Measurements from ENCODE around the gene COL2A1.

COL2A1 gene

DNA sequence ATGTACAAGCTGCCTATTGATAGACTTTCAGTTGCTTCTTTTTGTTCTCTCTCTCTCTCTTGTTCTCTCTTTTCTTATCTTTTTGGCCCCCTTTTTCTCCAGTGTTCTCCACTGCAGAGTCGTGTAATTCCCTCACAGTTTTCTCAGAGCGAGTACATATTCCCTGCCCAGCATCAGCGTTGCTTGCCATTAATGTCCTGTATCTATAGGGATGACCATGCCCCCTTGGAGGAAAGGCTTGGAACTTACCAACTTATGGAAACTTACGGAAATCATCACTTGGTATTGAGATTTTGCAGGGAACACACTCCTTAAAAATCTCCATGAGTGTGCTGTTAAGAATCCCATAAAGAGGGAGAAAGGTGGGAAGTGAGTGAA is 14.3 kb upstream of the COL2A1 start:
- Histone ChIP-seq H3K4me1 (ENCODE audit: insufficient read depth, low read length) (peaks cover 17% of the 10 kb centered on the region; the same call in 1 of the 2 replicates), H3K27ac (ENCODE audit: low read length) (no peak overlapping the region), H3K9ac (ENCODE audit: low read depth, low read length) (no peak overlapping the region), H3K36me3 (ENCODE audit: insufficient read depth, low read depth, low read length) (no peaks in the 10 kb centered on the region), H3K9me3 (ENCODE audit: insufficient read depth, low read depth, low read length) (no peaks in the 10 kb centered on the region), H3K27me3 (ENCODE audit: insufficient read depth, low read length) (peaks cover 100% of the 10 kb centered on the region), H3K4me3 (ENCODE audit: low read length) (no peak overlapping the region)

DNA sequence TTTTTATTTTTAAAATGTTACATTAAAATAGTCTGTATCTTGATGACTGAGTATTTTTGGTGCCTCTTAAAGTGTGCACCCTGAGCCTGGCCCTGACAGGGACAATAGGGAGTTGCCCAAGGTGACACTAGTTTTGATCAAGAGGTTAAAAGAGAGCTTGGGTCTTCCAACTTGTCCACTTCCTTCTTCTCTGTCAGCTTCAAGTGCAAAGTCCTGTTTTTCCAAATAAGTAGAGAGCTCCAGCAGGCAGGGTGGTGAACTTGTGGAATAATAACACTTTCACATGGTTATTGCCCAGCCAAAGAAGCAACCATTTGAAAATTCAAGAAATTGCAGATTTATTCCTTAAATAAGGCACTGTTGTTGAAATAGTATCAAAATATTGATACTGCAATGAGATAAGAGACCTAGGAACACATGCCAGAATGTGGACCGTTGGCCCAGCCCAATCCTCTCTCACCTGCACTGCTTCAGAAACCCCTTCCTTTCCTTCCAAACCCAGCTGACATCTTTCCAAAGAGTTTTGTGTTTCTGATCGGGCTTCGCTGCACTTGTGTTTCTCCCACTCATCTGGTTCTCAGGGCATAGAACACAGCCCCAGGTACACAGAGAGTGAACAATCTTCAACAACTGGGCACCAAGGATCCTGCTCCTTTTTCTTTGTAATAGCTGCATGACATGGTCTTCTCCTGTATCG is 13.8 kb upstream of the COL2A1 start:
- Histone ChIP-seq H3K36me3 (ENCODE audit: insufficient read depth, low read depth, low read length) (no peaks in the 10 kb centered on the region), H3K4me3 (ENCODE audit: low read length) (no peak overlapping the region), H3K4me1 (ENCODE audit: insufficient read depth, low read length) (peaks cover 14% of the 10 kb centered on the region; the same call in 1 of the 2 replicates), H3K27ac (ENCODE audit: low read length) (no peak overlapping the region), H3K27me3 (ENCODE audit: insufficient read depth, low read length) (peaks cover 100% of the 10 kb centered on the region), H3K9me3 (ENCODE audit: insufficient read depth, low read depth, low read length) (no peaks in the 10 kb centered on the region), H3K9ac (ENCODE audit: low read depth, low read length) (no peak overlapping the region)

DNA sequence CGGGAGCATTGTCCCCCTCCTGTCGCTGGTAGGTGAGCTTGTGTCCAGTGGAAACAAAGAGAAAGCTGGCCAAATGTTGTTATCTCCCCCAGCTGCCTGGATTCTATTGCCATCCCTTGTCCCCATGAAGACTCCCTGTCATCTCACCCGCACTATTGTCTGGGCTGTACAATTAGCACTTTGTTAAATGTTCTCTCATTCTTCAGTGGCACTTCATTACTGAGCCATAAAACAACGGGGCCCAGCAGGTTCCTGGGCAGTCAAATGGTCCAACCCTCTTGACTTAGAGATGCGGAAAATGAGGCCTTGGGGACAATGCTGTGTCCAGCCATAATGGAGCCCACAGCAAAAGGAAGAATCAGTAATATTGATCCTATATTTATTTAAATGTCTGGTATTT is 13.2 kb upstream of the COL2A1 start:
- no peak overlapping the region for H3K27ac ChIP-seq (ENCODE audit: low read length)
- H3K4me3 ChIP-seq (ENCODE audit: low read length): no peak overlapping the region
- H3K27me3 ChIP-seq (ENCODE audit: insufficient read depth, low read length): peaks cover 100% of the 10 kb centered on the region
- peaks cover 8% of the 10 kb centered on the region; the same call in 1 of the 2 replicates for H3K4me1 ChIP-seq (ENCODE audit: insufficient read depth, low read length)
- no peaks in the 10 kb centered on the region for H3K9me3 ChIP-seq (ENCODE audit: insufficient read depth, low read depth, low read length)
- no peak overlapping the region for H3K9ac ChIP-seq (ENCODE audit: low read depth, low read length)
- H3K36me3 ChIP-seq (ENCODE audit: insufficient read depth, low read depth, low read length): no peaks in the 10 kb centered on the region

DNA sequence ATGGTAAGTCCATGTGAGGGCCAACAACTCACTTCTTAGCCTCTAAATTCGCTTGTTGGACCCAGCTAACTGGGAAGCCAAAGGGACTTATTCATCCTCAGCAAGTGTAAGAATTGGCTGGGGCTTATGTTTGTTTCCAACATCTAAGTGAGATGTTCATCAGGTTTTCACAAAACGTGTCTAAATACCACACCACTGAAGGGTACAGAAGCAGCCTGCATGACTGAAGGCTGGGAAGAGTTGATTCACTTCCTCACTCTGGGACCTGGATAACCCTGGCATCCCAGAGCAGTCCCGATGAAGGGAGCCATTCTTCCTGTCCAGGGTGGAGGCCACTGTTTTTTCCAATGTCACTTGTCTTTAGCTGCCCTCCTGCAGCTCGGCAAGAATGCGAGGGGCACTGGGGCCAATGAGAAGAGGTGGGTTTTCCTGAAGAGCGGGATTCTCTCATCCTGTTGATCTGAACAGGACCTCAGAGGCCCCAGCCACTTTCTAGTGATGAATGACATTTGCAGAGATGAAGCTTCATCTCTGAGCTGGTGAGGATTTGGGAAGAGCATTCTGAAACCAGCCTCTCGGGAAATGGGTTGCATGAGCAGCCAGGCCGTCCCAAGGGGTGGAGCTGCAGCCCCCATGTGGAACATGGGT is 12.2 kb upstream of the COL2A1 start:
- Histone ChIP-seq H3K36me3 (ENCODE audit: insufficient read depth, low read depth, low read length) (no peaks in the 10 kb centered on the region), H3K27ac (ENCODE audit: low read length) (no peak overlapping the region), H3K9ac (ENCODE audit: low read depth, low read length) (no peak overlapping the region), H3K9me3 (ENCODE audit: insufficient read depth, low read depth, low read length) (no peaks in the 10 kb centered on the region), H3K27me3 (ENCODE audit: insufficient read depth, low read length) (peaks cover 100% of the 10 kb centered on the region), H3K4me3 (ENCODE audit: low read length) (no peak overlapping the region), H3K4me1 (ENCODE audit: insufficient read depth, low read length) (0 out of 2 replicates have a peak, but pooled peaks cover 3% of the 10 kb centered on the region)

DNA sequence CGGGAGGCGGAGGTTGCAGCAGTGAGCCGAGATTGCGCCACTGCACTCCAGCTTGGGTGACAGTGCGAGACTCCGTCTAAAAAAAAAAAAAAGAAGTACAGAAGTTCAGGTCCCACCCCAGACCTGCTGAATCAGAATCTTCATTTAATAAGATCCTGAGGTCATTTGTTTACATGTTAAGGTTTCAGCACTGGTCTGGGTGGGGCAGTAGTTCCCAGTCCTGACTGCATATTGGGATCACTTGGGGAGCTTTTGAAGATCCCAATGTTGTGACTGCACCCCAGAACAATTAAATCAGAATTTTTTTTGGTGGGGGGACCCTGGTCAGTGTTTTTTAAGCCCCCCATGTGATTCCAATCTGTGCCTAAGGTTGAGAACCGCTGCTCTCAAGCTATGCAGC is 11.7 kb upstream of the COL2A1 start:
- no peak overlapping the region for H3K4me3 ChIP-seq (ENCODE audit: low read length)
- no peak overlapping the region for H3K27ac ChIP-seq (ENCODE audit: low read length)
- no peaks in the 10 kb centered on the region for H3K36me3 ChIP-seq (ENCODE audit: insufficient read depth, low read depth, low read length)
- peaks cover 100% of the 10 kb centered on the region for H3K27me3 ChIP-seq (ENCODE audit: insufficient read depth, low read length)
- no peaks in the 10 kb centered on the region for H3K4me1 ChIP-seq (ENCODE audit: insufficient read depth, low read length)
- H3K9ac ChIP-seq (ENCODE audit: low read depth, low read length): no peak overlapping the region
- no peaks in the 10 kb centered on the region for H3K9me3 ChIP-seq (ENCODE audit: insufficient read depth, low read depth, low read length)

DNA sequence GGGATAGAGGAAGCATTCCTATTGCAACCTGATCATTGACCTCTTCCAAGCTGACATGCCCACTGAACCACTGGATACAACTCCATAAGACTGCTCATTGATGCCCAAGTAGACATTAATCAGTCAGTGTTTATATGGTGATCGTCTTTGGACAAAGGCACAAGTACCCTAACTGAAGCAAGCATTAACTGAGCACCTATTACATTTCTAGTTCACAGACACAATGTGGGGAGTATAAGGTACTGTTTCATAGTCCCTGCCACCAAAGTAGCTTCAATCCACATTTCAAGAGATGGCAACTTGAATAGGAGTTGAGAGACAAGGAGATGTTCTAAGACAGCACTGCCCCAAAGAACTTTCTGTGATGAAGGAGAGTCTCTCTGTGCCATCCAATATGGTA is 10.9 kb upstream of the COL2A1 start:
- Histone ChIP-seq H3K36me3 (ENCODE audit: insufficient read depth, low read depth, low read length) (no peaks in the 10 kb centered on the region), H3K4me3 (ENCODE audit: low read length) (no peak overlapping the region), H3K9ac (ENCODE audit: low read depth, low read length) (no peak overlapping the region), H3K9me3 (ENCODE audit: insufficient read depth, low read depth, low read length) (no peaks in the 10 kb centered on the region), H3K4me1 (ENCODE audit: insufficient read depth, low read length) (no peaks in the 10 kb centered on the region), H3K27me3 (ENCODE audit: insufficient read depth, low read length) (peaks cover 100% of the 10 kb centered on the region), H3K27ac (ENCODE audit: low read length) (no peak overlapping the region)

DNA sequence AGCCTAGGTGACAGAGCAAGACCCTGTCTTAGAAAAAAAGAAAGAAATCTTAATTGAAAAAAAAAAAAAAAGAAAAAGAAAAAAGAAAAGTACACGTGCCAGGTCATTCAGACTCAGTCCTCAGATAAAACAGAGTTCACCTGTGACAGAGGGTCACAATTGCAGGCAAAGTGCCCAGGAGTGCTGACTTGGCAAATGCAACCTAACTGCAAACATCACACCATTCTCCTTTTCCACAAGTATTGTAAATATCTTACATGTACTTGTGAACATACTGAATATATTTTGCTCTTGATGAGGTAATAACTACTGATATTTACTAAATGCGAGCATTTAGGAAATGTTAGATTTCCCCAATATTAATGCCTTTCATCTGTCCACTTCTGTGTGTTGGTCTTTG is 9.0 kb upstream of the COL2A1 start:
- H3K27ac ChIP-seq (ENCODE audit: low read length): no peak overlapping the region
- H3K27me3 ChIP-seq (ENCODE audit: insufficient read depth, low read length): peaks cover 100% of the 10 kb centered on the region
- H3K9me3 ChIP-seq (ENCODE audit: insufficient read depth, low read depth, low read length): no peaks in the 10 kb centered on the region
- no peak overlapping the region for H3K4me3 ChIP-seq (ENCODE audit: low read length)
- H3K4me1 ChIP-seq (ENCODE audit: insufficient read depth, low read length): no peaks in the 10 kb centered on the region
- no peak overlapping the region for H3K9ac ChIP-seq (ENCODE audit: low read depth, low read length)
- no peaks in the 10 kb centered on the region for H3K36me3 ChIP-seq (ENCODE audit: insufficient read depth, low read depth, low read length)

DNA sequence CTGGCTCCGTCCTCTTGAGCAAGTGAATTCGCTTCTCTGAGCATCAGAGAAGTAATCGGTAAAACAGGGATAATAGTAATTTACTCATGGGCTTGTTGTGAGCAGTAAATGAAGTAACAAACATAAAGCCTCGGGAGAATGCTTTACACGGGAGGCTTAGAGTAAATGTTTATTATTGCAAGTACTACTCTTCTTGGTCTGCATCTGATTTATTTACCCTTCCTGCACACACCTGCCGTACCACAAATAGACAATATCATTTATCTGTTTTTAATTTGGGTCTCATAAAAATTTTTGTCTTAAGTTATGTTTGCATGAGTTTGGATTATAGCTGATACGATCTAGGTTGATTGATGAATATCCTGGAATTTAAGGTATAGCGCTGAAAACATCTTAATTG is 7.8 kb upstream of the COL2A1 start:
- Histone ChIP-seq H3K36me3 (ENCODE audit: insufficient read depth, low read depth, low read length) (no peaks in the 10 kb centered on the region), H3K27ac (ENCODE audit: low read length) (no peak overlapping the region), H3K9ac (ENCODE audit: low read depth, low read length) (no peak overlapping the region), H3K9me3 (ENCODE audit: insufficient read depth, low read depth, low read length) (no peaks in the 10 kb centered on the region), H3K27me3 (ENCODE audit: insufficient read depth, low read length) (peaks cover 100% of the 10 kb centered on the region), H3K4me1 (ENCODE audit: insufficient read depth, low read length) (no peaks in the 10 kb centered on the region), H3K4me3 (ENCODE audit: low read length) (no peak overlapping the region)

DNA sequence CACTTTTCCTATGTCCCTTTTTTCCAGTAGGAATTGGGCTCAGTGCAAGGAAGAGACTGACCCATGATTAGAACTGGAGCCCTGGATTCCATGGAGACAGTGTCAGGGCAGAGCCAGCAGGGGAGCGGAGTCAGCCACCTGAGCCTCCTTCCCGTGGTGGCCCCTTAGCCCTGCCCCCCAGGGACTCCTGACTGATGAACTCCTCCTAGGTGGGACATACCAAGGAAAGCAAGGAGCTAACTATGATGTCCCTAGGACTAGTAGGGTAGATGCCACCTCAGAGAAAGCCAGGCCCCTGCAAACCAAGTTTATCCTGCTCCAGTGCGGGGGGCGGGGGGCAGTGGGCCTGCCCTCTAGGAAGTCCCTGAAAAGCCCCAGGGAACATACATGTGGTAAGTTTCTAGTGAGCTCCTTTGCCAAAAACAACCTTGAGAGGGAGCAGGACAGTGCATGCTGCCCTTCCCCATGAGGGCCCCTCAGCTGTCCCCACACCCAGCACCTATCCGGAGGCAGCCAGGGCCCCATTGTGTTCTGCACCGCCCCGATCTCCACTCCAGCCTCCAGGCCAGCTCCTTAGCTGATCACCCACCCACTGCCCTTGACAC is 6.2 kb upstream of the COL2A1 start:
- H3K36me3 ChIP-seq (ENCODE audit: insufficient read depth, low read depth, low read length): no peaks in the 10 kb centered on the region
- no peaks in the 10 kb centered on the region for H3K9me3 ChIP-seq (ENCODE audit: insufficient read depth, low read depth, low read length)
- no peak overlapping the region for H3K9ac ChIP-seq (ENCODE audit: low read depth, low read length)
- peaks cover 4% of the 10 kb centered on the region; the same call in 1 of the 2 replicates for H3K4me1 ChIP-seq (ENCODE audit: insufficient read depth, low read length)
- no peak overlapping the region for H3K27ac ChIP-seq (ENCODE audit: low read length)
- H3K4me3 ChIP-seq (ENCODE audit: low read length): no peak overlapping the region
- peaks cover 100% of the 10 kb centered on the region for H3K27me3 ChIP-seq (ENCODE audit: insufficient read depth, low read length)

DNA sequence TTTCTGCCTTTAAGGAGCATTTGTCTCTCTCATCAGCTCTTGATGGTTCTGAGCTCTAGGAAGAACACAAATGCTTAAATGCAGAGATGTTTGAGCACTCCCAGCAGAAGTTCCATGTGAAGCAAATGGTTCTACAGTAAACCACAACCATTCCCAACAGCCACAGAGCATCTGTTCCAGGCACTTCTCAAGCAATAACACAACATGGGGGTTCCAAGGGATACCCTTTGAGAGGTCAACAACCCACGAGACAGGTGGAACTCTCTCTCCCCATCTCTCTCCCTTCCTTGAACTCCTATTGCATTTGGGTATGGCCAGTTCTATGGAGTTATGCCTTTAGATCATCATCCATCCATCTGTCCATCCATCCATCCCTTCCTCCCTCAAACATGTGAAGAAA is 5.2 kb upstream of the COL2A1 start:
- Histone ChIP-seq H3K4me1 (ENCODE audit: insufficient read depth, low read length) (peaks cover 11% of the 10 kb centered on the region; the same call in 1 of the 2 replicates), H3K4me3 (ENCODE audit: low read length) (no peak overlapping the region), H3K27ac (ENCODE audit: low read length) (no peak overlapping the region), H3K27me3 (ENCODE audit: insufficient read depth, low read length) (peaks cover 100% of the 10 kb centered on the region), H3K36me3 (ENCODE audit: insufficient read depth, low read depth, low read length) (no peaks in the 10 kb centered on the region), H3K9me3 (ENCODE audit: insufficient read depth, low read depth, low read length) (no peaks in the 10 kb centered on the region), H3K9ac (ENCODE audit: low read depth, low read length) (no peak overlapping the region)

DNA sequence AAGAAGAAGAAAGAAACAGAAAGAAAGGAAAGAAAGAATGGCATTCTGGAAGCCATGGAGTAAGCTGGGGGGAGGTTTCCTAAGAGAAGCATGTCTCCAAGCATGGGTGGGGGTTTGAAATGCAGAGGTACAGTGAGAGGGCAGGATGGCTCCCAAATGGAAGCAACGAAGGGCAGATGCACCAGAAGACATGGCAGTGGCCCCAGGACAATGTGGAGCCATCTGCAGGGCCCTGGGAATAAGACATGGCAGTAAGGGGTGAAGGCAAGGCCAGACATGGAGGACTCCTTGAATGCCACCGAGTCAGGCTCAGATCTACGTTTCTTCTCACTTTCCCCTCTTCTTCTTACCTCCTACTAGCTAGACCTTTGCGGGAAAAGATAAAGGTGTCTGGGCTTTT is 4.7 kb upstream of the COL2A1 start:
- H3K27ac ChIP-seq (ENCODE audit: low read length): no peak overlapping the region
- H3K4me3 ChIP-seq (ENCODE audit: low read length): no peak overlapping the region
- peaks cover 100% of the 10 kb centered on the region for H3K27me3 ChIP-seq (ENCODE audit: insufficient read depth, low read length)
- no peaks in the 10 kb centered on the region for H3K9me3 ChIP-seq (ENCODE audit: insufficient read depth, low read depth, low read length)
- H3K36me3 ChIP-seq (ENCODE audit: insufficient read depth, low read depth, low read length): no peaks in the 10 kb centered on the region
- peaks cover 11% of the 10 kb centered on the region; the same call in 1 of the 2 replicates for H3K4me1 ChIP-seq (ENCODE audit: insufficient read depth, low read length)
- no peak overlapping the region for H3K9ac ChIP-seq (ENCODE audit: low read depth, low read length)

DNA sequence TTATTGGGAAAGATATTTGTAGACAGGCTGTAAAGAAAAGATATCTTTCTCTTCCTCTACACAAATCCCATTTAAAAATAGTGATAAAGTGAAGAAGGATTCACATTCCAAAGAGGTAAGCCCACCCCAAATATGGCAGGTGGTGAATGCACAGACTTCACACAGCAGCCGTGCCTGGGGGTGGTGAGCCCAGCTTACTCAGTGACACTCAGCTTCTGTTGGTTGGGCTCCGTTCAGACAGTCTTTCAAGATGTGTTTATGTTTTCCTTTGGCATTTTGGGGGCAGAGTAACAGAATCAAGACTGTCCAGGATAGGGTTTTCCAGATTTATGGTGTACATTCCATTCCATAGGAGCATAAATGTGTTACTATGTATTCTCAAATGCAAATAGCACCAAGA is 4.1 kb upstream of the COL2A1 start:
- Histone ChIP-seq H3K27me3 (ENCODE audit: insufficient read depth, low read length) (peaks cover 100% of the 10 kb centered on the region), H3K36me3 (ENCODE audit: insufficient read depth, low read depth, low read length) (no peaks in the 10 kb centered on the region), H3K27ac (ENCODE audit: low read length) (no peak overlapping the region), H3K4me3 (ENCODE audit: low read length) (no peak overlapping the region), H3K4me1 (ENCODE audit: insufficient read depth, low read length) (peaks cover 11% of the 10 kb centered on the region; the same call in 1 of the 2 replicates), H3K9ac (ENCODE audit: low read depth, low read length) (no peak overlapping the region), H3K9me3 (ENCODE audit: insufficient read depth, low read depth, low read length) (no peaks in the 10 kb centered on the region)
